ENCODE data around the gene RPL29.

The RPL29 gene

DNA sequence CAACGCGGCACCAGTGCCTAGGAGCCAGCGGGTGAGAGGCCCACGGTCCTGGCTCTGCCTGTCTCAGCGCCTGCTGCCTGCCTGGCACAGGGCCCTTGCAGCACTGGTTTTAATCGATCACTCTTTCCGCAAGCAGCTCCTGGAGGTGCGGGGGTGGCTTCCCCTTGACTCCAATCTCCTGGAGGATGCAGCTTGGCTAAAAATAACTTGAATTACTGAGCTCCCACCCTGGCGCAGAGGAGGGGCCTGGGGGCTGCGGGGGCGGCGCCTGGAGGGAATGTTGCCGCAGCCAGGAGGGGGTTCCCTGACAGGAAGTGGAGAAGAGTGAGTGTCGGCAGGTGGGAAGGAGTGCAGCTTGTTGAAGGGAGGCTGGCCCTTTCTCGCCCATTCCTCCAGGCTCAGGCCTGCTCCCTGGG lies 9.9 kb upstream of the RPL29 start:
- no peak for TF ChIP-seq CTCF (IDR thresholded peaks at IDR 0.05)
- Histone ChIP-seq H3K27ac (peak overlapping the region in 1 of 2 donors; percentile 2), H3K4me3 (no peak overlapping the region)
- no peak for DNase-seq (ENCODE audit: low spot score)

DNA sequence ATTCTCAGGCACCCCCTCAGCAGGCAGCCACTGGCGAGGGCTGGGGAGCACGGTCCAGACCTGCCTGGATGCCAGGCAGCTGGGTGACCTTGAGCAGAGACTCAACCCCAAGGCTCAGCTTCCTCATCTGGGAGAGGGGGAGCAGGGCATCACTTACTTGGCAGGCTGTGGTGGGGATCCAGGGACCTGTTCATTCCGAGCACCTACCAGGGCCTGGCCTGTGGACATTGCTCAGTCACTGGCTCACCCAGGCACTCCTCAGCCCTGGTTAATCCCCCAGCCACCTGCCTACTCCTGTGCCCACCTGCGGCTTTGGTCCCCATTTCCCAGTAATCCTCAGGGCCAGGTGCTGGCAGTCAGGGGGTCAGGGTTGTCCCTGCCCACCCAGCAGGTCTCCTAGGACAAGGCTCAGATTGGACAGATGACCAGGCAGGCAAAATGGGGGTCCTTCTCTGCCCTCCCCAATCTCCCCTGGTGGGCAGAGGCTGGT lies 9.3 kb upstream of the RPL29 start:
- TF ChIP-seq CTCF (IDR thresholded peaks at IDR 0.05), result no peak
- no peak for DNase-seq (ENCODE audit: low spot score)
- H3K4me3 ChIP-seq, result no peak overlapping the region
- peak overlapping the region in 1 of 2 donors; percentile 2 for H3K27ac ChIP-seq

DNA sequence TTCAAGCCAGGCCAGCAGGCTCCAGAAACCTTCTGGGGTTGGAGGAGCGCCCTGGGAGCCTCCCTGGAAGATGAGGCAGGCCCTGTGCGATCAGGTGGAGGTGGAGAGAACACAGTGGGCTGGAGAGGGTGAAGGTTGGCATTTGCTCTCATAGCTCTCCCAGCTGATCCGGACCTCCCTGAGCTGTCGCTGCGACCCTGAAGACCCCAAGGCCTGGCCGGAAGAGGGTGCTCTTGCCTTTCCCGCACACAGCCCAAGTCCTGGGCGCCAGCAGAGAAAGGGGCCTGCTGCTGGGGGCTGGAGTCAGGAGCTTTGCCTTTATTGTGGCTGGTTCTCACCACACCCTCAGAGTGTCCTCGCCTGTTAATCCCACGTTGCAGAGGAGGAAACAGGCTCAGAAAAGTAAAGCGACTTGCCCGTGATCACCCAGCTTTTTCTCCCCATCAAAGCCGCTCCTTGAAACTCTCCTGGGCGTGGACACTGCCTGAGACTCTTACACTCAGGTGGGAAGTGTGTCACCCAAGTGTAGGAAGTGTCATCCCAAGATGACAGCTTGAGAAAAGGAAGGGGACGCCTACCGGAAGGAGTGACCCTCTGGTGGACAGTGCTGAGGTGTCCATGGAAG lies 8.6 kb upstream of the RPL29 start:
- no peak for DNase-seq (ENCODE audit: low spot score)
- Histone ChIP-seq H3K4me3 (no peak overlapping the region), H3K27ac (no peak overlapping the region)
- peak; percentile 57 for TF ChIP-seq CTCF (IDR thresholded peaks at IDR 0.05)

GRCh38 chr3:52002748-52003147 lies 7.1 kb upstream of the RPL29 start:
- Histone ChIP-seq H3K27ac (no peak overlapping the region), H3K4me3 (no peak overlapping the region)
- DNase-seq (ENCODE audit: low spot score), result no peak
- no peak for TF ChIP-seq CTCF (IDR thresholded peaks at IDR 0.05)

DNA sequence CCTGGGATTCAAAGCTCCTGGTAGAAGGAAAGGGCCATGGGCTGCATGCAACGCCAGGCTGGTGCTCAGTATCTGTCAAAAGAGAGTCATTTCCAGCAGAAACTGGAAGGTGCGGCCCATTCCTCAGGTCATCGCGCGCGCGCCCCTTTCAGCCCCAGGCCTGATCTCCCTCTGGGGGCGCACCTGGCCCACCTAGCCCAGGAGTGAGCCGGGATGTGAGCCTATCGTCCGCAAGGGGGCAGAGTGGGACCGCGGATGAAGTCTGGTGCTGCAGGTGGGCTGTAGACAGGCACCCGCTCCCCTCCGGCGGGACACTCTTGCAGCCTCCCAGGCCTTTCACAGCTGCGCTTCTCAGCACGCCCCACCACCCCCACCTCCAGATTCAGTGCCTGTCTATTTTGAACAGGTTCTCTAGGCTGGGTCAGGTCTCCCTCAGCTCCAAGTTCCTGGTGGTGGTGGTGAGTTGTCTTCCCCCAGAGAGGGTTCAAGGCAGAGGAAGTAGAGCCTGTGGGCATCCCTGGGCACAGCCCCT lies 5.8 kb upstream of the RPL29 start:
- no peak overlapping the region for H3K27ac ChIP-seq
- DNase-seq (ENCODE audit: low spot score), result no peak
- no peak overlapping the region for H3K4me3 ChIP-seq
- peak; percentile 79 for TF ChIP-seq CTCF (IDR thresholded peaks at IDR 0.05)

- H3K4me3 ChIP-seq, result no peak overlapping the region
- no peak for TF ChIP-seq CTCF (IDR thresholded peaks at IDR 0.05)
- DNase-seq (ENCODE audit: low spot score), result no peak
- no peak overlapping the region for H3K27ac ChIP-seq
Measured at GRCh38 chr3:51999846-52000245, 4.2 kb upstream of the RPL29 start.

GRCh38 chr3:51998774-51999173 lies 3.1 kb upstream of the RPL29 start:
- DNase-seq (ENCODE audit: low spot score), result no peak
- TF ChIP-seq CTCF (IDR thresholded peaks at IDR 0.05), result no peak
- no peak overlapping the region for H3K4me3 ChIP-seq
- H3K27ac ChIP-seq, result no peak overlapping the region
